Loucy (cell line): Measurements from ENCODE around the gene SCAF8.

ENCODE experiments used
- EZH2phosphoT487 ChIP-seq: fragments of 200-600 bp; IDR thresholded peaks from 2 replicates; pipeline ENCODE4 v1.6.1; 2018; ENCODE audit warnings: antibody characterized with exemption, mild to moderate bottlenecking, moderate library complexity, borderline replicate concordance
- TF ChIP-seq, protein P1 (sequence below): fragments of 200-600 bp; sonication (generic); conservative IDR thresholded peaks from 2 replicates; pipeline ENCODE4 v1.5.1; 2014; ENCODE audit warnings: mild to moderate bottlenecking, antibody characterized with exemption, low read length

DNA sequence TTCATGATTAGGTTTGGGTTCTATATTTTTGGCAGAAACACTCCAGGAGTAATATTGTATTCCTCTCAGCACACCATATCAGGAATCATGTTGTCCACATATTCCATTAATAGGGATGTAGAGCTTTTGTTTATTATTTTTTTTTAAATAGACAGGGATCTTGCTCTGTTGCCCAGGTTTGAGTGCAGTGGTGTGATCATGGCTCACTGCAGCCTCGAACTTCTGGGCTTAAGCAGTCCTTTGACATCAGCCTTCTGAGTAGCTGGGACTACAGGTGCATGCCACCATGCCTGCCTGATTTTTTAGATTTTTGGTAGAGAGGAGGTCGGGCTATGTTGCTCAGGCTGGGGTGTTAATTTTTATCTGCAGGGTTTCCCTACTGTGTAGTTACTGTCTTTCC is 12.0 kb downstream of the SCAF8 start:
- TF ChIP-seq, protein P1, sequence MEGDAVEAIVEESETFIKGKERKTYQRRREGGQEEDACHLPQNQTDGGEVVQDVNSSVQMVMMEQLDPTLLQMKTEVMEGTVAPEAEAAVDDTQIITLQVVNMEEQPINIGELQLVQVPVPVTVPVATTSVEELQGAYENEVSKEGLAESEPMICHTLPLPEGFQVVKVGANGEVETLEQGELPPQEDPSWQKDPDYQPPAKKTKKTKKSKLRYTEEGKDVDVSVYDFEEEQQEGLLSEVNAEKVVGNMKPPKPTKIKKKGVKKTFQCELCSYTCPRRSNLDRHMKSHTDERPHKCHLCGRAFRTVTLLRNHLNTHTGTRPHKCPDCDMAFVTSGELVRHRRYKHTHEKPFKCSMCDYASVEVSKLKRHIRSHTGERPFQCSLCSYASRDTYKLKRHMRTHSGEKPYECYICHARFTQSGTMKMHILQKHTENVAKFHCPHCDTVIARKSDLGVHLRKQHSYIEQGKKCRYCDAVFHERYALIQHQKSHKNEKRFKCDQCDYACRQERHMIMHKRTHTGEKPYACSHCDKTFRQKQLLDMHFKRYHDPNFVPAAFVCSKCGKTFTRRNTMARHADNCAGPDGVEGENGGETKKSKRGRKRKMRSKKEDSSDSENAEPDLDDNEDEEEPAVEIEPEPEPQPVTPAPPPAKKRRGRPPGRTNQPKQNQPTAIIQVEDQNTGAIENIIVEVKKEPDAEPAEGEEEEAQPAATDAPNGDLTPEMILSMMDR, result no peak
- no peak for TF ChIP-seq EZH2phosphoT487
